MCF 10A (cell line): ENCODE data around the gene LMNTD1. TPM values are rescaled to one million over a fixed set of nuclear protein-coding genes. Genes with fewer than 3 reads are reported as not detected.

Experiments
- BruUV-seq: library from RNA; stranded (reverse); fragments of 400-500 nt; replicated peaks from 2 replicates; lab custom pipeline; 2021; lab: Mats Ljungman, UMichigan
- CTCF ChIA-PET: fragments of 300-600 bp; sonication (Branson Sonifier 250); formaldehyde crosslinking; extraction: SDS; loops from one replicate; lab custom pipeline; 2021; ENCODE audit warnings: antibody characterized with exemption, inconsistent platforms; lab: Yijun Ruan, JAX
- POLR2A ChIA-PET: fragments of 300-600, 350-650 bp; sonication (Branson Sonifier 250); formaldehyde crosslinking; extraction: SDS; loops from one replicate; lab custom pipeline; 2020; ENCODE audit warnings: antibody characterized with exemption, inconsistent platforms; lab: Yijun Ruan, JAX
- DNase-seq: peaks from one replicate; pipeline ENCODE4 v3.0.0-alpha.2; 2018; ENCODE audit not compliant: unreplicated experiment
- H3K27ac Mint-ChIP-seq: one replicate; pipeline ENCODE4 v1.8.0; 2022; ENCODE audit warnings: mild to moderate bottlenecking, low read depth, mixed read lengths; ENCODE audit not compliant: unreplicated experiment
- H3K27me3 Mint-ChIP-seq: one replicate; pipeline ENCODE4 v1.8.0; 2022; ENCODE audit warnings: mixed read lengths; ENCODE audit not compliant: insufficient read depth, unreplicated experiment
- H3K36me3 Mint-ChIP-seq: one replicate; pipeline ENCODE4 v1.8.0; 2022; ENCODE audit warnings: mild to moderate bottlenecking, moderate library complexity, mixed read lengths; ENCODE audit not compliant: insufficient read depth, unreplicated experiment
- H3K4me1 Mint-ChIP-seq: one replicate; pipeline ENCODE4 v1.8.0; 2022; ENCODE audit warnings: mixed read lengths; ENCODE audit not compliant: insufficient read depth, unreplicated experiment
- H3K4me3 Mint-ChIP-seq: one replicate; pipeline ENCODE4 v1.8.0; 2022; ENCODE audit warnings: mild to moderate bottlenecking, moderate library complexity, mixed read lengths; ENCODE audit not compliant: unreplicated experiment
- H3K9me3 Mint-ChIP-seq: one replicate; pipeline ENCODE4 v1.8.0; 2022; ENCODE audit warnings: mixed read lengths; ENCODE audit not compliant: unreplicated experiment
- intact Hi-C: fragments of 100-400 bp; cut with micrococcal nuclease; formaldehyde crosslinking; loops from 2 replicates; pipeline ENCODE4 v1.14.1; 2022
- total RNA-seq: library from RNA; stranded (reverse); gene quantifications from 2 replicates; pipeline ENCODE4 v1.2.3, GENCODE V29; 2022
- TF ChIP-seq, protein P1 (sequence below): fragments of 200-600 bp; IDR thresholded peaks from one replicate; pipeline ENCODE4 v1.8.0; 2022; ENCODE audit warnings: antibody characterized with exemption, mild to moderate bottlenecking; ENCODE audit not compliant: unreplicated experiment

The LMNTD1 gene
- total RNA-seq, 1 experiment from 2014 or later: not detected

DNA sequence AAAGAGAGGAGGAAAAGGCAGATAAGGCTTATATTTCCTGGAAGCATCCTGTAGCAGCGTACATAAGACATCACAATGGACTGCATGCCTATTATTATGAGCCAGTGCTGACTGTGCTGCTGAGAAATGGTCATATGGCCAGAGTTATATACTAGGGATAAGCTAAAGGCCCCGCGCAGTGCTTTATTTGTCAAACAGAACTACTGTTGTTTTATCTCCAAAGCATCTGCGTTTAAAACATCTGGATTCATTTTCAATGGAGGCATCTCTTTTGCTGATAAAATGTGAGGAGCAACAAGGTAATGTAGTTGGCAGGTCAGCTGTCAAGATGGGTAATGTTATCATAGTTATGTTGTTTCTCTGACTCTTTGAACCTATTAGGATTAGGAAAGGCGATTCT lies 28.0 kb upstream of the LMNTD1 start:
- TF ChIP-seq, protein P1, sequence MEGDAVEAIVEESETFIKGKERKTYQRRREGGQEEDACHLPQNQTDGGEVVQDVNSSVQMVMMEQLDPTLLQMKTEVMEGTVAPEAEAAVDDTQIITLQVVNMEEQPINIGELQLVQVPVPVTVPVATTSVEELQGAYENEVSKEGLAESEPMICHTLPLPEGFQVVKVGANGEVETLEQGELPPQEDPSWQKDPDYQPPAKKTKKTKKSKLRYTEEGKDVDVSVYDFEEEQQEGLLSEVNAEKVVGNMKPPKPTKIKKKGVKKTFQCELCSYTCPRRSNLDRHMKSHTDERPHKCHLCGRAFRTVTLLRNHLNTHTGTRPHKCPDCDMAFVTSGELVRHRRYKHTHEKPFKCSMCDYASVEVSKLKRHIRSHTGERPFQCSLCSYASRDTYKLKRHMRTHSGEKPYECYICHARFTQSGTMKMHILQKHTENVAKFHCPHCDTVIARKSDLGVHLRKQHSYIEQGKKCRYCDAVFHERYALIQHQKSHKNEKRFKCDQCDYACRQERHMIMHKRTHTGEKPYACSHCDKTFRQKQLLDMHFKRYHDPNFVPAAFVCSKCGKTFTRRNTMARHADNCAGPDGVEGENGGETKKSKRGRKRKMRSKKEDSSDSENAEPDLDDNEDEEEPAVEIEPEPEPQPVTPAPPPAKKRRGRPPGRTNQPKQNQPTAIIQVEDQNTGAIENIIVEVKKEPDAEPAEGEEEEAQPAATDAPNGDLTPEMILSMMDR: no peak
- no peaks in the 10 kb centered on the region for H3K36me3 Mint-ChIP-seq
- no peaks in the 10 kb centered on the region for H3K27me3 Mint-ChIP-seq
- no peak overlapping the region for H3K4me3 Mint-ChIP-seq
- no peak for DNase-seq
- H3K4me1 Mint-ChIP-seq: peaks cover 22% of the 10 kb centered on the region
- POLR2A ChIA-PET: no interaction called here
- no TSS peak for BruUV-seq
- intact Hi-C loops: no loop called here
- CTCF ChIA-PET: interaction anchor here (0.6 to 0.7 kb wide), 2 partner anchors 384 to 451 kb away, joined by 3 to 4 read pairs; no protein-coding TSS in a partner anchor
- H3K27ac Mint-ChIP-seq: no peak overlapping the region
- no peaks in the 10 kb centered on the region for H3K9me3 Mint-ChIP-seq

DNA sequence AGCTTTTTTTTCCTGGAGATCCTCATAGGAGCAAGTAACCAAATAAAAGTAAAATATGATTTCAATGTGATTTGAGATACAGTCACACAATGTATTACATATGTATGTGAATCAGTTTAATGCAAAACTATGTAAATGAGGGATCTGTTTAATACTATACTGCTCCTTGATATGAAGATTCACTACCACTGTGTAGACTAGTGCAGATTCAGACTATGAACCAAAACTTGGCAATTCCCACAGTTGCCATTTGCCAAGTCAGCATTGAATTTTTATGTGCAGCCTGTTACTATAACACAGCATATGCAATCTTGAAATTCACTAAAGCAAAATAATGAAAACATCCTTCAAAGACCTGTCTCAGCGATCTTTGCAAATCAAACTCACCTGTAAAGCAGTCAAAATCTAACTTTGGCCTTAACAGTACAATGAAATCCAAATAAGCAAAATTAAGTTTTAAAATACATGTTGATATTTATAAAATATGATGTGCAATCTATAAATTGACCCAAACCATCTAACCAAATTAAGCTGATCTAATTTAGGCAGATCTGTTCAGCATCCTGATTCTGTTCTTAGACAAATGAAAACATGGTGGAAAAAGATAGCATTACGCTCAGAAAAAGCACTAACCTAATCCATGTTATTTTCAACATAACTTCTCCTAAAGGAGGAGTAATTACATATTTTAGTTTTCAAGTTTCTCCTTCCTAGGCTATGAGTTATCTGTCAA lies 25.5 kb upstream of the LMNTD1 start:
- TF ChIP-seq, protein P1: no peak

DNA sequence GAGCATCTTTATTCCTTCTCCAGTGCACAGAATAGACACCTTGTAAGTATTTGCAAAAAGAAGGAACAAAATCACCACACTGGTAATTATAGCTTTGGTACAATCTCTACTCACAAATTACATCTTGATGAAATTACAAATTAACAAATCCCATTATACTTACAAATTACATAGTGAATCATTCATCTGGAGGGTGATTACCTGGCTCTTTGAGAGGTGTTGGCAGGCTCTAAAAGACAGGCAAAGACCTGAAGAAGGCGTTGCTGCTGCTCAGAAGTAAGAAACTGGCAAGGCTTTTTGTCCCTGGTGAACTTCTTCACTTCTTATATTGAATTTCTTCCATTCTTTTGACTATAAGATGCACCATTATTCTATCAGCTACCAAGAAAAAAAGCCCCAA lies 21.7 kb upstream of the LMNTD1 start:
- Mint-ChIP-seq H3K27me3 (no peaks in the 10 kb centered on the region), H3K4me3 (no peak overlapping the region), H3K27ac (no peak overlapping the region), H3K9me3 (no peaks in the 10 kb centered on the region), H3K4me1 (no peaks in the 10 kb centered on the region), H3K36me3 (no peaks in the 10 kb centered on the region)
- TF ChIP-seq, protein P1: no peak
- ChIA-PET POLR2A (no interaction called here), CTCF (interaction anchor here (0.6 to 1.3 kb wide), 2 partner anchors 15 to 300 kb away, joined by 3 to 4 read pairs; no protein-coding TSS in a partner anchor)
- DNase-seq: no peak
- no TSS peak for BruUV-seq
- intact Hi-C loops: no loop called here

More for the DNA sequence above, 25.5 kb upstream of the LMNTD1 start:
- H3K9me3 Mint-ChIP-seq: no peaks in the 10 kb centered on the region
- no peak for DNase-seq
- H3K4me1 Mint-ChIP-seq: peaks cover 4% of the 10 kb centered on the region
- BruUV-seq: no TSS peak
- ChIA-PET CTCF (interaction anchor here (0.6 to 0.9 kb wide), 3 partner anchors 121 to 439 kb away, joined by 3 read pairs; no protein-coding TSS in a partner anchor), POLR2A (no interaction called here)
- no peaks in the 10 kb centered on the region for H3K36me3 Mint-ChIP-seq
- no peak overlapping the region for H3K4me3 Mint-ChIP-seq
- no peaks in the 10 kb centered on the region for H3K27me3 Mint-ChIP-seq
- no peak overlapping the region for H3K27ac Mint-ChIP-seq
- intact Hi-C loops: no loop called here

GRCh38 chr12:25573346-25573745 lies 20.3 kb upstream of the LMNTD1 start:
- DNase-seq: no peak
- no peaks in the 10 kb centered on the region for H3K36me3 Mint-ChIP-seq
- BruUV-seq: no TSS peak
- intact Hi-C loops: no loop called here
- TF ChIP-seq, protein P1: no peak
- H3K9me3 Mint-ChIP-seq: no peaks in the 10 kb centered on the region
- H3K27ac Mint-ChIP-seq: no peak overlapping the region
- ChIA-PET POLR2A (no interaction called here), CTCF (no interaction called here)
- H3K4me1 Mint-ChIP-seq: no peaks in the 10 kb centered on the region
- H3K4me3 Mint-ChIP-seq: no peak overlapping the region
- H3K27me3 Mint-ChIP-seq: no peaks in the 10 kb centered on the region
